CD8-positive, alpha-beta memory T cell (primary cell): ENCODE measurements around the gene MYLK4. TPM values are rescaled to one million over a fixed set of nuclear protein-coding genes. Genes with fewer than 3 reads are reported as not detected.

Experiments
- CTCF ChIA-PET: fragments of 350-600 bp; sonication (Branson Sonifier 250); formaldehyde crosslinking; loops from one replicate; lab custom pipeline; 2021; ENCODE audit warnings: antibody characterized with exemption; lab: Charles Lee
- POLR2A ChIA-PET: fragments of 350-600 bp; sonication (Branson Sonifier 250); formaldehyde crosslinking; loops from one replicate; lab custom pipeline; 2021; ENCODE audit warnings: antibody characterized with exemption; lab: Charles Lee
- DNase-seq, 5 donors: peaks; one replicate each; pipeline versions ENCODE4 v3.0.0 to v3.0.0-alpha.2; 2020 to 2022; ENCODE audit warnings: mixed read lengths in 1 of 5
- H3K27ac ChIP-seq: one replicate; pipeline ENCODE4 v1.7.0; 2013; ENCODE audit warnings: low read depth, mild to moderate bottlenecking, low read length, moderate library complexity
- H3K27me3 ChIP-seq: 2 replicates; pipeline ENCODE4 v1.7.0; 2013; ENCODE audit warnings: low read length, mild to moderate bottlenecking; ENCODE audit not compliant: insufficient read depth, poor library complexity, severe bottlenecking
- H3K36me3 ChIP-seq: 2 replicates; pipeline ENCODE4 v1.7.0; 2013; ENCODE audit warnings: mild to moderate bottlenecking, low read length, moderate library complexity; ENCODE audit not compliant: insufficient read depth
- H3K4me1 ChIP-seq: 2 replicates; pipeline ENCODE4 v1.7.0; 2013; ENCODE audit warnings: mild to moderate bottlenecking, low read length, moderate library complexity; ENCODE audit not compliant: insufficient read depth
- H3K4me3 ChIP-seq: 2 replicates; pipeline ENCODE4 v1.7.0; 2013; ENCODE audit warnings: mild to moderate bottlenecking, low read length
- H3K9me3 ChIP-seq: 2 replicates; pipeline ENCODE4 v1.7.0; 2013; ENCODE audit warnings: mild to moderate bottlenecking, low read length
- H3K27ac Mint-ChIP-seq, 8 donors: one replicate each; pipeline ENCODE4 v1.8.0; 2020 to 2021; ENCODE audit warnings: mixed read lengths in 8 of 8, mild to moderate bottlenecking in 6 of 8, inconsistent platforms in 3 of 8, moderate library complexity in 3 of 8
- H3K27me3 Mint-ChIP-seq, 2 donors: one replicate each; pipeline ENCODE4 v1.8.0; 2020 to 2021; ENCODE audit warnings: mixed read lengths in 2 of 2, mild to moderate bottlenecking in 1 of 2, moderate library complexity in 1 of 2
- H3K36me3 Mint-ChIP-seq, 3 donors: one replicate each; pipeline ENCODE4 v1.8.0; 2020 to 2021; ENCODE audit warnings: mixed read lengths in 3 of 3, inconsistent platforms in 1 of 3, mild to moderate bottlenecking in 1 of 3
- H3K4me1 Mint-ChIP-seq, 3 donors: one replicate each; pipeline ENCODE4 v1.8.0; 2020 to 2021; ENCODE audit warnings: mixed read lengths in 3 of 3, inconsistent platforms in 1 of 3, mild to moderate bottlenecking in 1 of 3
- H3K4me3 Mint-ChIP-seq, 7 donors: one replicate each; pipeline ENCODE4 v1.8.0; 2020 to 2021; ENCODE audit warnings: mixed read lengths in 7 of 7, mild to moderate bottlenecking in 6 of 7, moderate library complexity in 4 of 7, inconsistent platforms in 2 of 7
- H3K9me3 Mint-ChIP-seq, 5 donors: one replicate each; pipeline ENCODE4 v1.8.0; 2020 to 2022; ENCODE audit warnings: mixed read lengths in 5 of 5, mild to moderate bottlenecking in 3 of 5, moderate library complexity in 2 of 5, inconsistent platforms in 1 of 5
- polyA plus RNA-seq: library from polyadenylated mRNA; unstranded; fragments of 300-500 nt; fragmentation: Illumina TruSeq; gene quantifications from one replicate; pipeline ENCODE4 v1.2.3, GENCODE V29; 2021
- total RNA-seq, 2 experiments: library from RNA; stranded (reverse); gene quantifications; one replicate each; pipeline ENCODE4 v1.2.3, GENCODE V29; 2021

MYLK4 gene
- total and polyA plus RNA-seq, 3 experiments from 2014 or later = 0.22 to 0.24 (median 0.24) TPM

DNA sequence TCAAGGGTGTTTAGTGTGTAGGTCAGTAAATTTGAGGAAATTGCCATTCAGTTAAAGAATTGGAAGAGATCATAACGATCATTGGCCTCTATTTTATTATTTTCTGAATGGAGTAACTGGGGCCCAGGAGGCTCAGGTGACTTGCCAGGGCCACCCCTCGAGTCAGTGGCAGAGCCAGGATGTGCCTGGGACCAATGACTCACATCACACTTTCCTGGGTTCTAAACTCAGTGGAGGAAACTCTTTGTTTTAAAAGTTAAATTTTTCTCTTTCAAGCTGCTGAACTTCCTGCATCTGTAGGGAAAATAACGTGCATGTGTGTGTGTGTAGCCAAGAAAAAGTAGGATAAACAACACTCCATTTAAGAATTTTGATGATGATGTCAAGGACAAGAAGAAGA, 135.5 kb downstream of the MYLK4 start:
- no peaks in the 10 kb centered on the region for H3K27me3 ChIP-seq
- no peaks in the 10 kb centered on the region for H3K4me1 ChIP-seq
- Mint-ChIP-seq H3K27ac (no peak overlapping the region), H3K27me3 (peaks cover 5 to 54% of the 10 kb centered on the region in 2 donors), H3K36me3 (no peaks in the 10 kb centered on the region), H3K4me1 (no peaks in the 10 kb centered on the region), H3K9me3 (peaks cover 0 to 5% (median 0%) of the 10 kb centered on the region in 5 donors), H3K4me3 (no peak overlapping the region)
- CTCF ChIA-PET = interaction anchor here (1.3 kb wide), 1 partner anchor 20 kb away, joined by 3 read pairs; no protein-coding TSS in a partner anchor
- POLR2A ChIA-PET = no interaction called here
- no peak overlapping the region for H3K27ac ChIP-seq
- no peaks in the 10 kb centered on the region for H3K36me3 ChIP-seq
- H3K9me3 ChIP-seq = no peaks in the 10 kb centered on the region
- DNase-seq = no peak
- no peak overlapping the region for H3K4me3 ChIP-seq

GRCh38 chr6:2614846-2615245, 135.9 kb downstream of the MYLK4 start:
- Mint-ChIP-seq H3K36me3 (no peaks in the 10 kb centered on the region), H3K9me3 (peaks cover 0 to 5% (median 0%) of the 10 kb centered on the region in 5 donors), H3K4me1 (no peaks in the 10 kb centered on the region), H3K4me3 (no peak overlapping the region), H3K27me3 (peaks cover 6 to 54% of the 10 kb centered on the region in 2 donors), H3K27ac (no peak overlapping the region)
- no peak overlapping the region for H3K4me3 ChIP-seq
- no peaks in the 10 kb centered on the region for H3K4me1 ChIP-seq
- no peaks in the 10 kb centered on the region for H3K9me3 ChIP-seq
- H3K27ac ChIP-seq = no peak overlapping the region
- DNase-seq = no peak
- POLR2A ChIA-PET = no interaction called here
- no peaks in the 10 kb centered on the region for H3K36me3 ChIP-seq
- CTCF ChIA-PET = no interaction called here
- no peaks in the 10 kb centered on the region for H3K27me3 ChIP-seq

GRCh38 chr6:2614155-2614554, 136.6 kb downstream of the MYLK4 start:
- Mint-ChIP-seq H3K27ac (no peak overlapping the region), H3K4me3 (no peak overlapping the region), H3K4me1 (no peaks in the 10 kb centered on the region), H3K9me3 (peaks cover 0 to 5% (median 0%) of the 10 kb centered on the region in 5 donors), H3K27me3 (peaks cover 6 to 50% of the 10 kb centered on the region in 2 donors), H3K36me3 (no peaks in the 10 kb centered on the region)
- DNase-seq = no peak
- POLR2A ChIA-PET = no interaction called here
- no peaks in the 10 kb centered on the region for H3K36me3 ChIP-seq
- H3K4me3 ChIP-seq = no peak overlapping the region
- no peaks in the 10 kb centered on the region for H3K27me3 ChIP-seq
- no peaks in the 10 kb centered on the region for H3K4me1 ChIP-seq
- H3K9me3 ChIP-seq = no peaks in the 10 kb centered on the region
- CTCF ChIA-PET = no interaction called here
- no peak overlapping the region for H3K27ac ChIP-seq

Other genes starting within 250 kb of the MYLK4 start
- 10 to 100 TPM; 58.5 to 58.7 TPM for gene WRNIP1, start 14.5 kb upstream of the MYLK4 start, total RNA-seq
- gene WRNIP1, start 14.5 kb upstream of the MYLK4 start, polyA plus RNA-seq = 55.8 TPM
- 10 to 100 TPM; 40.4 to 42.4 TPM for gene SERPINB1, start 90.9 kb upstream of the MYLK4 start, total RNA-seq
- gene SERPINB1, start 90.9 kb upstream of the MYLK4 start, polyA plus RNA-seq = 103 TPM
- 10 to 100 TPM; 63.5 to 65.1 TPM for gene SERPINB9, start 152.4 kb upstream of the MYLK4 start, total RNA-seq
- 42.3 TPM for gene SERPINB9, start 152.4 kb upstream of the MYLK4 start, polyA plus RNA-seq
- gene SERPINB6, start 220.6 kb upstream of the MYLK4 start, total RNA-seq = 10 to 100 TPM; 62.1 to 66.0 TPM
- gene SERPINB6, start 220.6 kb upstream of the MYLK4 start, polyA plus RNA-seq = 86.0 TPM
- gene NQO2, start 249.0 kb upstream of the MYLK4 start, total RNA-seq = 10 to 100 TPM; 15.6 to 18.5 TPM
- gene NQO2, start 249.0 kb upstream of the MYLK4 start, polyA plus RNA-seq = 53.5 TPM